Activated T-cell treated with anti-CD3 and anti-CD28 coated beads, Interleukin-2, amount 50 U/mL, for 48 hours (primary cell): ENCODE data around the gene GAPT.

Experiments used
- DNase-seq, 2 experiments: peaks; one replicate each; pipeline ENCODE4 v3.0.0-alpha.2; 2020

Gene GAPT

GRCh38 chr5:58462154-58462553 is 29.1 kb upstream of the GAPT start:
- no peak for DNase-seq

DNA sequence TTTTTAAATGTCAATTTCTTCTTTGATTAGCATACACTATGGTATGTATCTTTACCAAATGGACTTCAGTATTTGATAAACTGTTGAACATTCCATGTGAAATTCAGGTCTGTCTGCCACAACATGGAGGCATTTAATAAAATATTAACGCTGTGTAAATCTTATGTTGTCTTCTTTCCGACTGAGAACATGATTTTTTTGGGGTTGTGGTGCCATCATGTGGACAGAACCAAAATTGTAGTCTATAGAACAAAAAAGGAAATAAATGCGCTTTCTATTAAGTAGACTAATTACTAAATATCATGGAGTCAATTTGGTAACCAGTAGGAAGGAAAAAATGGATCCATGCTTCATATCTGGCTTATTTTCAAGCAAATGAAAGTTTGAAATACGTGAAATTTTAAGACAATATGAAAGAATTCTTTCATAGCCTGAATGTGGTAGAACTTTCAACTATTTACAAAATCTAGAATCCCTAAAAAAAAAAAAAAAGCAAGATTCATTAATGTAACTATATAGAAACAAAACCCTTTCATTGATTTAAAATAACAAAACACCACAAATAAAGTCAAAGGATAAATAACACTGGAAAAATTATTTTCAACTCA is 28.5 kb upstream of the GAPT start:
- DNase-seq = no peak

- peak; percentile 22 to 26 for DNase-seq
Observed at GRCh38 chr5:58466939-58467338, 24.3 kb upstream of the GAPT start.

DNA sequence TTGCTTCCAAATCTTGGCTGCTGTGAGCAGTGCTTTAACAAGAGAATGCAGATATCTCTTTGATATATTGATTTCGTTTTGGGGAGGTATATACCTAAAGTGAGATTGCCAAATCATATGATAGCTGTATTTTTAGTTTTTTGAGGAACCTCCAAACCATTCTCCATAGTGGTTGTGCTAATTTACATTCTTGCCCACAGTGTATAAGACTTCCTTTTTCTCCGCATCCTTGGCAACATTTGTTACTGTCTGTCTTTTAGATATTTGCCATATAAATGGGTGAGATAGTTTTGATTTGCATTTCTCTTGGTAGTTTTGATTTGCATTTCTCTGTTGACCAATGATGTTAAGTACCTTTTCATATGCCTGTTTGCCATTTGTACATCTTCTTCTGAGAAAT is 21.3 kb upstream of the GAPT start:
- no peak for DNase-seq

- DNase-seq = no peak
Observed at GRCh38 chr5:58475404-58475803, 15.8 kb upstream of the GAPT start.

- no peak for DNase-seq
Observed at GRCh38 chr5:58477760-58478376, 13.4 kb upstream of the GAPT start.

GRCh38 chr5:58481066-58481676 is 10.1 kb upstream of the GAPT start:
- DNase-seq = no peak

DNA sequence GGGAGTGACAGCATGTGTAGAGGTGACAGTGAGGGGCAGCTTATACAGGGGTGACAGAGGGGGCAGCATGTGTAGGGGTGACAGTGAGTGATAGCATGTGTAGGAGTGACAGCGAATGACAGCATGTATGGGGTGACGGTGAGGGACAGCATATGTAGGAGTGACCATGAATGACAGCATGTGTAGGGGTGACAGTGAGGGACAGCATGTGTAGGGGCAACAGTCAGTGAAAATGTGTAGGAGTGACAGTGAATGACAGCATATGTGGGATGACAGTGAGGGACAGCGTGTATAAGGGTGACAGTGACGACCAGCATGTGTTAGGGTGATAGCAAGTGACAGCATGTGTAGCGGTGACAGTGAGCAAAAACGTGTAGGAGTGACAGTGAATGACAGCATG is 9.4 kb upstream of the GAPT start:
- no peak for DNase-seq

GRCh38 chr5:58482536-58482935 is 8.7 kb upstream of the GAPT start:
- no peak for DNase-seq

- DNase-seq = no peak
Observed at GRCh38 chr5:58484505-58484904, 6.7 kb upstream of the GAPT start.

DNA sequence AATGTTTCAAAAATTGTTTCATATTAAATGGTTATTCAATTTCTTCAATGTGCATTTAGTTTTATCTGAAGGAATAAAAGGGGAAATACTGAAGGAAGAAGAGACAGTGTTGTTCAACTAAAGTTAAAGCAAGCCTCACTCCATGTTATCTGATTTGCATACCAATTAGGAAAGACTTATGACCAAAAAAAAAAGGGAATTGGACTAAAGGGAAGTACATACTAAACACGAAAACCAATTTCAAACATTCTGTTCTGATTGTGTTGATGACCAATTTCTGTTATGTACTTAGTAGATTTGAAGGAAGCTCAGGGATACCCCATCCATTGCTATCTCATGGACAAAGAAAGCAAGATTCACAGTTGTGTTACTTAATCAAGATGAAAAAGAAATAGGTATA is 4.9 kb upstream of the GAPT start:
- no peak for DNase-seq

DNA sequence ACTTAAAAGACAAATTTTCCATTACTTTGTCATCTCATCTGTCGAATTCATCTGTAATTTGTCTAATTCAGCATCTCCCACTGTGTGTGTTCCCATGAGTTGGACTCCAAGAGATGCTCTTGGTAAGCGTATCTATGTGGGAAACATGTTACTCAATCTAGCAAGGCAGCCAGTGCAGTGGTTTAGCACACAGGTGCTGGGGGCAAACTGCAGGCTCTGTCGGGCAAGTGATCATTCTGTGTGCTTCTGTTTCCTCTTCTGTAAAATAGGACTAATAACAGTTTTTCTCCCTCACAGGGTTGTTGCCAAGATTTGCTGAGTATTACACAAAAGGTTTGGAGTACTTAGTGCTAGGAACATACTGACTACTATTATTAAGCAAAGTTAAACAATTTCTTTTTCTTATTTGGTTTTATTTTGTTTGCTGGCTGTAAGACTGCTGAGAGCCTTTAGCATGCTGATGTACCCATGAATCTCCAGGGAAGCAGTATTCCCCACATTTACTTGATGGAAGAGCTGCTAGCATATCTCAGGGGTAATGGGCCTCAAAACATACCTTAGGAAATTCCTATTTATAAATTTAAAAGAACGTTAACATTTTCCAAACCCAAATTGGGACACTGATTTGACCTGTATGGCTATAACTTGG is 709 bp upstream of the GAPT start:
- no peak for DNase-seq

DNA sequence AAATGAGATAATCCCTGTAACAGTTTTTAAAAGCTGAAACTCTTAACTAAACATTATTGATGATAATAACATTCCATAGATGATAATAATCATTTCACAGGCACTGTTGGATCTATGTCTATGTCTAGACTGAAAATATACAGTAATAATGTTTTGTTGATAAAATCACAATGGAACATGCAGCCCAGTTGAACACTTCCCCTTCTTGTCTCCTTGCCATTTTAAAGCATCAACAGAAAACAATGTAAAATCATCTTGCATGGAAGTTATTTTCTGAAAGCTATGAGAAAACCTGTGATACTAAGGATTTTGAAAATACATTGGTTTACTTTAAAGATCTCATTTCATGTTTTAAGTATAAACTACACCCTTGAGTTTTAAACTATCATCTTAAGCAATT is 1.9 kb downstream of the GAPT start:
- no peak for DNase-seq

- DNase-seq = no peak
Observed at GRCh38 chr5:58496488-58496887, 5.3 kb downstream of the GAPT start.

GRCh38 chr5:58497386-58497785 is 6.2 kb downstream of the GAPT start:
- no peak for DNase-seq

DNA sequence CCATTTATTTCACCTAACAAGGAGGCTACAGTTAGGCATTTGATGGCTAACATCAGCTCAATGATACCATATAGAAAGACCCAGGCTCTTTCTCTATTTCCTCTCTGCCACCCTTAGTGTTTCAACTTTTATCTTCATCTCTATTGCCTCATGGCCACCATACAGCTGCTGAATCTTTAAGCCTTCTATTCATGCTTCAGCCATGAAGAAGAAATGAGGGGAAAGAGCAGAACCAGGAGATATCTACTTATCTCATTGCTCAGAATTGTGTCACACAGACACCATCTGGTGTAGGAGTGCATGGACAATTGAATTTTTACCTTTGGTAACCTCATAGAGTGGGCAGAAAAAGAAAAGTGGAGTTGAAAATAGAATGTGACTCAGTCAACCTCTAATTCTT is 6.7 kb downstream of the GAPT start:
- DNase-seq = no peak

- DNase-seq = no peak
Observed at GRCh38 chr5:58498340-58498942, 7.2 kb downstream of the GAPT start.

DNA sequence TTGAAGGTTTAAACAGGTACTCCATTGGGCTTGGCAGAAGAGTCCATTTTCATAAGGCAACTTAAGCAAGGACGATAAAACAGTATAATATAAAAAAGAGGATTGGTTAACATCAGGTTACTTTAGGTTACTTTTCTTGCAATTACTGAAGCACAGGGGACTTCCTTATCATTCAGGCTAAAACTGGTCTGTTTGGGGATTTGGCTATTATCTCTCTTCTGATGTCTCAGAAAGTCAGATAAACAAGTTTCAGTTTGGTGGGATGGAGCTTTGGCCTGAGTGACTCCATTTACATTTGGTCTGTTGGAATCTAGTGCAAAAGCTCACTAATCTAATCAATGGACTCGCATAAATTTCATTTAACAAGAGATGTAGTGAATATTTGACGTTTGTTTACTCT is 8.0 kb downstream of the GAPT start:
- DNase-seq = no peak

GRCh38 chr5:58499941-58500340 is 8.7 kb downstream of the GAPT start:
- DNase-seq = no peak

GRCh38 chr5:58501778-58502417 is 10.7 kb downstream of the GAPT start:
- DNase-seq = no peak

- DNase-seq = no peak
Observed at GRCh38 chr5:58503390-58504046, 12.3 kb downstream of the GAPT start.

- DNase-seq = no peak
Observed at GRCh38 chr5:58504766-58505165, 13.5 kb downstream of the GAPT start.

DNA sequence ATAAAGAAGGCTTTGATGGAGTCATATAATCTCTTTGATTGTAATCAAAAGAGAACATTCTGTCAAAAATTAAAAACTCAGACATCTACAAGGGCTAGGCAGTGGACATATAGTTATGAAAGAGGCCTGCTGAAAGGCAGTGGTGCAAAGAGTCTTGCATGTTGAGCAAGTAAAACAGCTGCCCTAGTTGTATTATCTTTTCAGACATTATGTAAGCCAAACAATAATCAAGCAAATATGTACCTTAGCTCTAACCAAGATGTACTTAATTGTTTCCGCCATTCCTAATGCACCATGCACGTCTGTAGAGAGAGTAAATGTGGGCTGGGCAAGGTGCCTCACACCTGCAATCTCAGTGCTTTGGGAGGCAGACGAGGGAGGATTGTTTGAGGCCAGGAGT is 14.3 kb downstream of the GAPT start:
- no peak for DNase-seq
